Measurements from ENCODE around the gene KRTAP5-1.
A peak's percentile ranks its signal among the peaks of the same experiment; 100 is the strongest.

- TF ChIP-seq CTCF (IDR thresholded peaks at IDR 0.05 in 2 of 3, conservative IDR thresholded peaks at IDR 0.05 in 1 of 3; ENCODE audit: borderline replicate concordance in 1 of 3, insufficient read depth in 1 of 3, low read depth in 2 of 3, low read length in 2 of 3) = peak in 2 of 3 experiments; percentile 62 to 74; a peak in 5 of 6 replicates
- TF ChIP-seq TCF7L2 (IDR thresholded peaks at IDR 0.05; ENCODE audit: borderline replicate concordance, extremely low read depth, insufficient read depth, insufficient read length) = no peak
- no peak for TF ChIP-seq CEBPB (IDR thresholded peaks at IDR 0.05; ENCODE audit: low read depth)
- TF ChIP-seq EZH2 (IDR thresholded peaks at IDR 0.05) = no peak
- TF ChIP-seq ZNF274 (IDR thresholded peaks at IDR 0.05; ENCODE audit: low read depth, low read length) = no peak
- no peak for TF ChIP-seq POLR2A (IDR thresholded peaks at IDR 0.05; ENCODE audit: borderline replicate concordance, extremely low read depth, insufficient read depth, insufficient read length)
- TF ChIP-seq REST (IDR thresholded peaks at IDR 0.05; ENCODE audit: low read depth) = no peak
- TF ChIP-seq ZFX (IDR thresholded peaks at IDR 0.05) = no peak
- no peak for TF ChIP-seq POLR2AphosphoS5 (IDR thresholded peaks at IDR 0.05; ENCODE audit: low read depth, low read length)
- TF ChIP-seq EGR1 (IDR thresholded peaks at IDR 0.05; ENCODE audit: low read depth) = no peak
- TF ChIP-seq YY1 (IDR thresholded peaks at IDR 0.05; ENCODE audit: extremely low read depth, insufficient replicate concordance, low read depth, low read length) = no peak
- TF ChIP-seq RAD21 (IDR thresholded peaks at IDR 0.05; ENCODE audit: low read depth) = no peak; the same call in 1 of the 2 replicates
- no peak for TF ChIP-seq EZH2phosphoT487 (IDR thresholded peaks at IDR 0.05; ENCODE audit: borderline replicate concordance)
- no peak for TF ChIP-seq ZBTB33 (IDR thresholded peaks at IDR 0.05; ENCODE audit: extremely low read depth, insufficient replicate concordance, low read length)
These were observed 10.7 kb downstream of the KRTAP5-1 start for GRCh38 chr11:1574238-1574932.

Data from HCT116 (cell line).